HG03097 (cell line): ENCODE measurements around the gene AMY2A.
"Not testable (repeated sequence)": the region's sequence is repeated elsewhere in the genome, so short reads cannot be mapped to it uniquely, and the experiment has no call there.

Experiments
- ATAC-seq: cut with Tn5 transposase; IDR thresholded peaks from one replicate; pipeline ENCODE4 v1.9.1; 2021; ENCODE audit not compliant: unreplicated experiment, low FRiP score

The AMY2A gene

DNA sequence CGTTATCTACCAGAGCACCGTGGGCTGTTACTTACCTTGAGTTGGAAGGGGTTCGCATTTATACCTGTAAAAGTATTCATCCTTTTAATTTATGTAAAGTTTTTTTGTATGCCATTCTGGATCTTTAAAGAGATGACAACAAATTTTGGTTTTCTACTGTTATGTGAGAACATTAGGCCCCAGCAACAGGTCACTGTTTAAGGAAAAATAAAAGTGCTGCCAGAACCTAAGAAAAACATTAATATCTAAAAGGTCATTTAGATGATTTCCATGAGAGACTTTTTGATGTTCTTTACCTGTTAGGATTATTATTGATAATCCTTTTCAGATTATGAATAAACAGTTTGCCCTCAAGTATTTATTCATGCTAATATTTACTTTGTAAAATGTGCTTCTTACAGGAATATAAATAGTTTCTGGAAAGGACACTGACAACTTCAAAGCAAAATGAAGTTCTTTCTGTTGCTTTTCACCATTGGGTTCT is at the start of gene AMY2A:
AMY2A (plus strand) TSS at position 434 of the 484 bp plus-strand sequence; CDS start at position 448, 14 bp downstream.
- not testable (repeated sequence) for ATAC-seq

DNA sequence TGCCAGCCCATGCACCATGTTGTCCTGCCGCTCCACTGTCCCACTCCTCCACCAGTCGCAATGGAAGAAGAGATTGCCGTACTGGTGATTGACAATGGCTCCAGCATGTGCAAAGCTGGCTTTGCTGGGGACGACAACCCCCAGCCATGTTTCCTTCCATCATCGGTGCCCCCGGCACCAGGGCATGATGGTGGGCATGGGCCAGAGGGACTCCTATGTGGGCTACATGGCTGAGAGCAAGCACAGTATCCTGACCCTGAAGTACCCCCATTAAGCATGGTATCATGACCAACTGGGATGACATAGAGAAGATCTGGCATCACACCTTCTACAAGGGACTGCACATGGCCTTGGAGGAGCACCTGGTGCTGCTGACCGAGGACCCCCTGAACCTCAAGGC is 47.7 kb upstream of the AMY2A start:
- no peak for ATAC-seq

DNA sequence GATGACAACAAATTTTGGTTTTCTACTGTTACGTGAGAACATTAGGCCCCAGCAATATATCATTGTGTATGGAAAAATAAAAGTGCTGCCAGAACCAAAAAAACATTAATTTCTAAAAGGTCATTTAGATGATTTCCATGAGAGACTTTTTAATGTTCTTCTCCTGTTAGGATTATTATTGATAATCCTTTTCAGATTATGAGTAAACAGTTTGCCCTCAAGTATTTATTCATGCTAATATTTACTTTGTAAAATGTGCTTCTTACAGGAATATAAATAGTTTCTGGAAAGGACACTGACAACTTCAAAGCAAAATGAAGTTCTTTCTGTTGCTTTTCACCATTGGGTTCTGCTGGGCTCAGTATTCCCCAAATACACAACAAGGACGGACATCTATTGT is 45.9 kb upstream of the AMY2A start, which contains the start of gene AMY2B:
AMY2B (plus strand) TSS at position 301 of the 400 bp plus-strand sequence; CDS start at position 315, 14 bp downstream.
- not testable (repeated sequence) for ATAC-seq

DNA sequence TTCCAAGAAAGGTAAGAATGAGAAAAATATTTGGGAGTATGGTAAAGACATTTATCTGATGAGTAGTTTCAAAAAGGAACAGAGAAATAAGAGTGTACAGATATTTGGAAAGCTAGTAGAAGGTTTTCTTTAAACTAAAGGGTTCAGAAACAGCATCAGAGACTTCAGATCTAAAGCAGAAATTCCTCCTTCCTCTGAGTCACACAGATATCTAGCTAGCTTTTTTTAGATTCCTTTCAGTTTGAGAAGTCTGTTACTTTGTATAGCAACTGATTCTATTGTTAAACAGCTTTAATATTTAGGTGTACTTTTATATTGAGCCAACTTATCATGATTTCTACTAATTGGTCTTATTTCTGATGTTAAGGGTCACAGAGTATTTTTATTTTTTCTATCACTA is 41.2 kb upstream of the AMY2A start:
- no peak for ATAC-seq

DNA sequence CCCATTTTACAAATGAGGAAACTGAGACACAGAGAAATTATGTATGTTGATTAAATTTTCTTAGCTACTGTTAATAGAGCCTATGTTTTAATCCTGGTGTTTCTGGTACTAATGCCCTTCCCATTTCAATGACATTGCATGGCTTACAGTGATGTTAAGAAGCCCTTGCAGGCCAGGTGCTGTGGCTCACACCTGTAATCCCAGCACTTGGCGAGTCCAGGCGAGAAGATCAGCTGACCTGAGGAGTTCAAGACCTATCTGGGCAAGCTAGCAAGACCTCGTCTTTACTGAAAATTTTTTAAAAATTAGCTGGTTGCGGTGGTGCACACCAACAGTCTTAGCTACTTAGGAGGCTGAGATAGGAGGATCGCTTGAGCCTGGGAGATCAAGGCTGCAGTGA is 40.4 kb upstream of the AMY2A start:
- not testable (repeated sequence) for ATAC-seq

DNA sequence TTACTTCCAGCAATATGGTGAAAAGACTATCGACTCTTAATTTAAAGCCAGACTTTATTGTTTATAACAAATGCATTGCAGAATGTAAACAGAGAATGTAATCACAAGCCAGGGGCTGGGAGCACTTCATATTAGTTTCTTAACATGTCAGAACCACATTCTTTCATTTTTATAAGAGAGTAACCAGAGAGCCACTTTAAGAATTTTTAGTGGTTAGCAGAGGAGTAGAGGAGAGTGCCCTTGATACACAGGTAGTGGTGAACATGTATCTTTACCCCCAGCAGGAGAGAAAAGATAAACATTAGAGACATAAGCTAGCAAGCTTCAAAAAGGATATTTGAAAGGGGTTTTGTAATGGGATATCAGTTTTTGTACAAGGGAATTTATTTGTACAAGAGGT is 34.8 kb upstream of the AMY2A start:
- no peak for ATAC-seq

DNA sequence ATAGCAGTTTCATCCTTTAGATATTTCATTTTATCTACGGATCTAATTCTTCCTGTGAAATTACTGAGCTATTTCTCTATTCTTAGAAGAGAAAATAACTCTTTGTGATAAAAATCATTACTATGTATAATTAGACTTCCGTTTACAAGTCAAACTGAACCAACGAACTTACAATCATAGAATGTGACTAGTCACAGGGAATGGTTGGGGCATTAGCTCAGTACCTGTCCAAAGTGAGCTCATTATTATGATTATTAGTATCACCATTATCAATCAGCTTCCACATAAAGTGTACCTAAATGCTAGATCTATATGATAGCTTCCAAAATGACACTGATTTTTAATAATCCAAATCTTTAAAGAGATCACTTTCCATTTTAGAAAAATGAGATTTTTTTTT is 33.3 kb upstream of the AMY2A start:
- ATAC-seq = no peak

DNA sequence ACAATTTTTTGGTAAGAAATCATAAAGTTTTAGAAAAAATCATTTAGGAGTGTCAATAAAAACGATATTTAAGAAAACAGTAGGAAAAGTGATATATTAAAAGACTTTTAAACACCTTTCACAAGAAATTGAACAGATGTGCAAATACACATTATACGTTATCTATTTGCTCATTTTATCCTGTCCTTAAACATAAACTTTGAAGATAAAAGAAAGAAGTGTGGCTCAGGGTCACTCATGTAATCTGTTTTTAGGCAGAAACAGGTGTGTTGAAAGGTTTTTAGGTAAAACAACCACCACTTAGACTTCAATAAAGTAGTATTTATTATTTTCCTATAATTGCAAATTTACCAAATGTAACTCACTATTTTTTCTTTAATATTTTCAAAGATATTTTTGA is 32.7 kb upstream of the AMY2A start:
- no peak for ATAC-seq

DNA sequence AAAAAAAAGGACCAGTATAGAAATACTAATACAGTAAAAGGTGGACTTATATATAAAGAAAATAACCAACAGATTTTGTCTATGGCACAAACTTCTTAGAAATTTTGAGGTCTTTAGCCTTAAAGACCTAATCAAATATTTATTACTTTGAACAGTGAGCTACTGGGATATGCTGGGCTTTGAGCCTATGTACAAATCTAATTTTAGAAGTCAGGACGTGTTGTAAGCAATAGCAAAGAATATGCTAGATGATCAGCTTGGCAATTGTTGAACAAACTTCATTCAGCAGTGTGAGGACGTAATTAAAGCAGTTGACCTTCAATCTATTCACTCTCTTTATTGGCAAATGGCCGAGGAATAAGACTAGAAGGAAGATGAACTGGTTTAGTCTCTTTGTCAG is 14.5 kb upstream of the AMY2A start:
- not testable (repeated sequence) for ATAC-seq

DNA sequence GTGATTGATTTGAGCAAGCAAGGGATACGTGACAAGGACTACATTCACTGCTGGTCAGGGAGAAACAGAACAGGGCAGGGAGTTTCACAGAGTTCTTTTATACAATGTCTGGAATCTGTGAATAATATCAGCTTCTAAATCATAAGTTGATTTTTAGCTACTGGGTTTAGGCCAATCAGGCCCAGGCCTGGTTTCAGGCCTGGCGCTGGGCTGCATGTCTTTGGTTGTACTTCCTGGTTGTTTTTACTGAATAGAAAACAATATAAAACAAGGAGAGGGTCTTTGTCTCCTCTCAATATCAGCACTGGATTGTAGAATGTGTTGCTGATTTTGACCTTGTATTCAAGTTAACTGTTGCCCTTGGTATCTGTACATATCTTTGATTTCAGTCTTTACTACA is 865 bp upstream of the AMY2A start:
- ATAC-seq = no peak

DNA sequence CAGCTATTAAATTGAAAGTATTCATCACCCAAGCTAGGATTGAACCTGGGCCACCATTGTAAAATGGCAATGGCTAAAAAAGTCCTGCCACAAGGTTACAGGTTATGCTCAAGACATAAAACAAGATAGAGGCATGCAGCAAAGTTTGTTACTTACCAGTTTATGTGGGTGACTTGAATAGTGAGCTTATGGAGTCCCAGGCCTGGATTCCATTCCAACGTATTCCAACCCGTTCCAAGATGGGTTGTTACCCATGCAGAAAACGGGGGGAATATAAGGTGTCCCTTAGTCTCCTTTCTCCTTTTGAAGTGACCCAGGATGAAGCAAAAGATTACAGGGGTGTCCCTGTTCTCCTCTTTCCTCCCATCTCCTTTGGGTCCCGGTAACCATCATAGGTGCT is 10.2 kb downstream of the AMY2A start:
- not testable (repeated sequence) for ATAC-seq

DNA sequence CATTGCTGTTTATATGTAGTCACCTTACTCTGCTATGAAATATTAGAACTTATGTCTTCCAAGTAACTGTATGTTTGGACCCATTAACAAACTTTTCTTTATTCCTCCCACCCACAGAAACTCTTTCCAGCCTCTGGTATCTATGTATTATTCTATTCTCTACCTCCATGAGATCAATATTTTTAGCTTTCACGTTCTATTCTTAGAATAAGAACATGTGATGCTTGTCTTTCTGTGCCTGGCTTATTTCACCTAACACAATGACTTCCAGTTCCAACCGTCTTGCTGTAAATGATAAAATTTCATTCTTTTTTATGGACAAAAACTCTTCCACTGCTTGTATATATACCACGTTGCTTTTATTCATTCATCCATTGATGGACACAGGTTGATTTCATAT is 24.0 kb downstream of the AMY2A start:
- not testable (repeated sequence) for ATAC-seq

DNA sequence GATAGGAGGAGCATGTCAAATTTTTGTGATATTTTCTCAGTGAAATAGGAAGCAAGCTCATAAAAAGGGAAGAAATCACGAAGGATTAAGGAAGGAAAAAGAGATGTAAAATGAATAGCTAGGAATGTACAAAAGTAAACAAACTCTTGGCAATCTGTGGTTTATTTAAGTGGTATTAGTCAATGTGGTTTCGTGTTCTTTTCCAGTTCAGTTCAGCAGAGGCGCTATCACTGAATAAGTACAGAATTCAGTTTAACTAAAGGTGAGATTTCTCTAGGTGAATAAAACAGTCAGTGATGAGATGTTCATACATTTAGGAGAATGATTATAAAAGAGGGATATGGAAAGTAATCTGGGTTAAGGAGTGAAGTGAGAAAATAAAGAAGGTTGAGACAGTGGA is 26.7 kb downstream of the AMY2A start:
- ATAC-seq = not testable (repeated sequence)

DNA sequence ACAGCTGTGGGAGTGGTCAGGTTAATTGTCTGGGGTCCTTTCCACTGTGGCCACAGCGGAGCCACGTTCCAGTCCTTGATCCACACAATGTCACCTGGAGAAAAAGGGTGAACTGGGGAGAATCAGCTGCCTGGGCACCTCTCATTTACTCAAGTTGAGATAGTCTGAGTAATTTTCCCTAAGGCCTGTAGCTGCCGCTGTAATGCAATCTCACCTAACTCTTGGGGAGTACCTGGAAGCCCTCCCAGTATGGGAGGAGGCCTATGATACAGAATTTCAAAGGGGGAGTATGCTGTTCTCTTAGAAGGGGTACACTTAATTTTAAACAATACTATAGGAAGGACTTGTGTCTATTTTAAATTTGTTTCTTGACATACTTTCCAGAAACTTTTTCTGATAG is 33.1 kb downstream of the AMY2A start:
- not testable (repeated sequence) for ATAC-seq

DNA sequence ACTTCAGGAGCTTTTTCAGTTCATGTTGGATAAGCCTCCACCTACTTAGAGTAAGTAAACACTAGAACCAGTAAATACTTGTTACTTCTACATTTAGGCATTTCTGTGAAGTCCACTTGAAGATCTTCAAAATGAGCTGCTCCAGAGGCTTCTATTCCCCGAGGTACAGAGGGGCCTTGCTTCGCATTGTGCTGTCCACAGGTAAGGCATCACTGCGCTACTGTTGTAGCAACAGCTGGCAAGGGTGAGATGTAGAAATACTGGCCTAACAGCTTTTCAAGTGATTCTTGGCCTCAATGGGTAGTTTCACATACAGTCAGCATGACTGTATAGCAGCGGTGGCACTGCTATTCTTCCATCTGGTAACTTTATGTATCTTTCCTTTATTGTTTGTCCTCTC is 33.7 kb downstream of the AMY2A start:
- ATAC-seq = not testable (repeated sequence)

DNA sequence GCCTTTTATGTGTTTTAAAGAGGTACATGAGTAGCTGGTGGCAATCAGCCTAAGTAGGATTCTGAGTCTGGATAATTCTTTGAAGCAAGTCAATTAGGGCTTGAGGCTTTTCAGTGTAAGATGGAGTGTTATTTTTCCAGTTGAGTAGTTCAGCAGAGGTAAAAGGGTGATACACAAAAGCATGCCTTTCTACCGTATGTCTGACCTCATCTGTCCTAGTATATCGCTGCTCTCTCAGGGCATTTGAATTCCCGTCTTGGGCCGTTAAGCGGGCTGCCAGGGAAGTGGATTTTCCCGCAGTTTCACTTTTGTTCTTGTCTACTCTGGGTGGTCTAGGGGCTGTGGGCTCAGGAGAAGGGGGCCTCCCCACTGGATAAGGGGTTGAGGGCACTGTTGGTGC is 36.9 kb downstream of the AMY2A start:
- not testable (repeated sequence) for ATAC-seq

DNA sequence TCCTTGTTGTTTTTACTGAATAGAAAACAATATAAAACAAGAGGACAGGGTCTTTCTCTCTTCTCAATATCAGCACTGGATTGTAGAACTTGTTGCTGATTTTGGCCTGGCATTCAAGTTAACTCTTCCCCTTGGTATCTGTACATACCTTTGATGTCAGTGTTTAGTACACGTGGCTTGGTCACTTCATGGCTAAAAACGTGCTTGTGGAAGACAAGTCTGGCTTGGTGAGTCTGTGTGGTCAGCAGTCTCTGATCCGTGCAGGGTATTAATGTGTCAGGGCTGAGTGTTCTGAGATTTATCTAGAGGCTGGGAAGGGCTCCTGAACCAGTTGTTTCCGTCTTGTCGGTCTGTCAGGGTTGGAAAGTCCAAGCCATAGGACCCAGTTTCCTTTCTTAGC is 38.2 kb downstream of the AMY2A start, which contains the start of gene AMY1A:
AMY1A (plus strand) TSS at position 301 of the 400 bp plus-strand sequence. CDS start 571 bp downstream, outside the sequence.
- ATAC-seq = not testable (repeated sequence)
